Measurements from ENCODE around the gene RAD9A.

The RAD9A gene

DNA sequence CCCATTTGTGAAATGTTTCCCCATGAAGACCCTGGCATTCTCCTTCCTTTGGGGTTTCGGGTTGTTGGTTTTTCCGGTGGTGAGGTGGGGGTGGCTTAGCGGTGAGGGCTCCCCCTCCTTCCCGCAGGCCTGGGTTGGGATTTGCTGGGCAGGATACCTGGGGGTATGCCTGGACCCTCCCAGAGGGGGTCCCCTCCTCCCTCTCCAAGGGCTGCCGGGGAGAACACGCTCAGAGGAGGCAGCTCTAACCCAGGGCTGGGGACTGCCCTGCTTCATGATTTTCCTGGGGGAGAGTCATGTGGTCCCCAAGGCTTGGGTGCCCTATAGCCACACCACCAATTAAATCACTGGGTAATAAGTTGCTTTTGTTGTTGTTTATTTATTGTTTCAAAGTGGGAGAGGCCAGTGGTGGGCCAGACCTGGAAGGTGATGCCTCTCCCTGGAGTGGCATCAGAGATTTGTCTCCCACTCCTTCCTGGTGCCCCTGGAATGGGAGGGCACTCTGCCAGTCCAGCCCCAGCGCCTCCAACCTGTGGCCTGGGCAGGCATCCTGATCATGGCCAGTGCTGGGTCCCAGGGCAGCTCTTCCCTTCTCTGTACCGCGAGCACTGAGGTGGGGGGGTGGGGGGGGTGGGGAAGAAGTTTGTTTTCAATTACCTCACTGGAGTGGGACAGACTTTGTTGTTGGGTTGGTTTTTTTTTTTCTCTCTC lies 17.1 kb upstream of the RAD9A start:
- DNase-seq (ENCODE audit: low read depth, low spot score), result no peak
- TF ChIP-seq, protein P1, sequence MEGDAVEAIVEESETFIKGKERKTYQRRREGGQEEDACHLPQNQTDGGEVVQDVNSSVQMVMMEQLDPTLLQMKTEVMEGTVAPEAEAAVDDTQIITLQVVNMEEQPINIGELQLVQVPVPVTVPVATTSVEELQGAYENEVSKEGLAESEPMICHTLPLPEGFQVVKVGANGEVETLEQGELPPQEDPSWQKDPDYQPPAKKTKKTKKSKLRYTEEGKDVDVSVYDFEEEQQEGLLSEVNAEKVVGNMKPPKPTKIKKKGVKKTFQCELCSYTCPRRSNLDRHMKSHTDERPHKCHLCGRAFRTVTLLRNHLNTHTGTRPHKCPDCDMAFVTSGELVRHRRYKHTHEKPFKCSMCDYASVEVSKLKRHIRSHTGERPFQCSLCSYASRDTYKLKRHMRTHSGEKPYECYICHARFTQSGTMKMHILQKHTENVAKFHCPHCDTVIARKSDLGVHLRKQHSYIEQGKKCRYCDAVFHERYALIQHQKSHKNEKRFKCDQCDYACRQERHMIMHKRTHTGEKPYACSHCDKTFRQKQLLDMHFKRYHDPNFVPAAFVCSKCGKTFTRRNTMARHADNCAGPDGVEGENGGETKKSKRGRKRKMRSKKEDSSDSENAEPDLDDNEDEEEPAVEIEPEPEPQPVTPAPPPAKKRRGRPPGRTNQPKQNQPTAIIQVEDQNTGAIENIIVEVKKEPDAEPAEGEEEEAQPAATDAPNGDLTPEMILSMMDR (IDR thresholded peaks at IDR 0.05; ENCODE audit: low read depth, low read length), result no peak
- H3K4me3 ChIP-seq (ENCODE audit: low read depth, low read length), result no peak overlapping the region
- in situ Hi-C loops (cut with HindIII; ENCODE audit: low sequenced_read_pairs), result no loop called here

GRCh38 chr11:67375320-67376055 lies 16.3 kb upstream of the RAD9A start:
- TF ChIP-seq, protein P1 (IDR thresholded peaks at IDR 0.05; ENCODE audit: low read depth, low read length), result no peak
- DNase-seq (ENCODE audit: low read depth, low spot score), result no peak
- no peak overlapping the region for H3K4me3 ChIP-seq (ENCODE audit: low read depth, low read length)
- in situ Hi-C loops (cut with HindIII; ENCODE audit: low sequenced_read_pairs), result no loop called here

DNA sequence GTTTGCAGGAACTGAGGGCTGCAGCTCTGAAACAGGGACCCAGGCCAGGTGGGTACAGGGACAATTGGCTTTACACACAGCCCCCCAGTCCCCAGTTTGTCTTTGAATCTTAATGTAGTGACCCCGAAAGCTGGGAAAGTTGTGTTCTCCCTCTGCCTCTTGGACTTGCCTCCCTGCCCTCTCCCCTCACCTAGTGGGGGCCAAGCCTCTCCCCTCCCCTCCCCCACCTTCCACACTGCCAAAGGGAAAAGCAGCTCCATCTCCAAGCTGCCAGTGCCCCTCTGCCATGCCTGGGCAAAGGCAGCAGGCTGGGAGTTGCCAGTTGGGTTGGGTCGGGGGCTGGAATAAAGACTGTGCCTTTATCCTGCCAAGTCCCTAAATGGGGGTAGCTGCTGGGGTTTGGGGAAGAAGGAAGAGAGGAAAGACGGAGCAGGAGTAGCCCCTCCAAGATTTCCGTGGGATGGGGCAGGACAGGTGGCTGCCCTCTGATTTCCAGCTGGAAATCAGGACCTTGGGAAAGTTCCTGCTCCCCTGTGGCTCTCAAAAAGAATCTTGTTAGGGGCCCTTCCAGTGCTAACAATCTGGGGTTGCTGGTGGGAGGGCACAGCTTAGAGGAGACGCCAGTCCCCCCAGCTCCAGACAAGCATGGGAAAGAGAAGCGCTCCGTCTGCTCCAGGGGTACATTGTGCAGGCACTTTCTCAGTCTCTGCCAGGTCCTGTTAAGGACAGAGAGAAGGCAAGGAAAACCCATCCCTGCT lies 15.5 kb upstream of the RAD9A start:
- TF ChIP-seq, protein P1 (IDR thresholded peaks at IDR 0.05; ENCODE audit: low read depth, low read length), result no peak
- DNase-seq (ENCODE audit: low read depth, low spot score), result no peak
- in situ Hi-C loops (cut with HindIII; ENCODE audit: low sequenced_read_pairs), result no loop called here
- no peak overlapping the region for H3K4me3 ChIP-seq (ENCODE audit: low read depth, low read length)

- DNase-seq (ENCODE audit: low read depth, low spot score), result no peak
- in situ Hi-C loops (cut with HindIII; ENCODE audit: low sequenced_read_pairs), result no loop called here
- H3K4me3 ChIP-seq (ENCODE audit: low read depth, low read length), result no peak overlapping the region
- TF ChIP-seq, protein P1 (IDR thresholded peaks at IDR 0.05; ENCODE audit: low read depth, low read length), result no peak
Measured at GRCh38 chr11:67376873-67377808, 14.6 kb upstream of the RAD9A start.

- DNase-seq (ENCODE audit: low read depth, low spot score), result no peak
- TF ChIP-seq, protein P1 (IDR thresholded peaks at IDR 0.05; ENCODE audit: low read depth, low read length), result no peak
- in situ Hi-C loops (cut with HindIII; ENCODE audit: low sequenced_read_pairs), result no loop called here
- H3K4me3 ChIP-seq (ENCODE audit: low read depth, low read length), result no peak overlapping the region
Measured at GRCh38 chr11:67378544-67378943, 13.2 kb upstream of the RAD9A start.

Measured in astrocyte of the spinal cord (primary cell).